ENCODE data around the gene FAM78A.

DNA sequence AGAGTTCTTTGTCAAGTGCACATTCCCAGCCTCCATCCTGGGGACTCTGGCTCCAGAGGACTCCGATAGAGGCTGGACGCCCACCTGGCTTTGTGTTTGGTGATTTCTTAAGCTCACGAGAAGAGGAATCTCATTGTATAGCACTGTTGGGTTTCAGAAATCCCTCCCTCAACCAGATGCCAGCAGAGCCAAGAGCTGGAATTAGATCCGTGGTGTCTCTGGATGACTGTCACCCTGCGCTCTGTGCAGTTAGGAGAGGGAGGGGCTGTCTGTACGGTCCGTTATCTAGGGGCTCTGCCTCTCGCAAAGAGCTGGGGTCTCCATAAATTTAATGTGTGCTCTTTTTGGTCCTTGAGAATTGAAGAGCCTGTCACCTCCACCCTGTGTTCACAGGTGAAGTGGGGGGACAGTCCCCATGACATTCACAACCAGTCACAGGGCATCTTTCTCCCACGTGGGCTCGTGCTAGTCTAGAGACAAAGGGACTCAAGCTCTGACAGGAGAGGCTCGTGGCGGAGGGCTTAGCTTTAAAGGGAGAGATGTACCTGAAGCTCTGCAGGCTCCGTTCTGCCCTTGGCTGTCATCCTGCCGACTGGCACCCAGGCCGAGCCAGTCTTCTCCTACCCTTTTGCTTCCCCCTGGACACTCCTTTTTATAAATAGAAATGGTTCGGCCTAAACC is 41.4 kb downstream of the FAM78A start:
- TF ChIP-seq, protein P1, sequence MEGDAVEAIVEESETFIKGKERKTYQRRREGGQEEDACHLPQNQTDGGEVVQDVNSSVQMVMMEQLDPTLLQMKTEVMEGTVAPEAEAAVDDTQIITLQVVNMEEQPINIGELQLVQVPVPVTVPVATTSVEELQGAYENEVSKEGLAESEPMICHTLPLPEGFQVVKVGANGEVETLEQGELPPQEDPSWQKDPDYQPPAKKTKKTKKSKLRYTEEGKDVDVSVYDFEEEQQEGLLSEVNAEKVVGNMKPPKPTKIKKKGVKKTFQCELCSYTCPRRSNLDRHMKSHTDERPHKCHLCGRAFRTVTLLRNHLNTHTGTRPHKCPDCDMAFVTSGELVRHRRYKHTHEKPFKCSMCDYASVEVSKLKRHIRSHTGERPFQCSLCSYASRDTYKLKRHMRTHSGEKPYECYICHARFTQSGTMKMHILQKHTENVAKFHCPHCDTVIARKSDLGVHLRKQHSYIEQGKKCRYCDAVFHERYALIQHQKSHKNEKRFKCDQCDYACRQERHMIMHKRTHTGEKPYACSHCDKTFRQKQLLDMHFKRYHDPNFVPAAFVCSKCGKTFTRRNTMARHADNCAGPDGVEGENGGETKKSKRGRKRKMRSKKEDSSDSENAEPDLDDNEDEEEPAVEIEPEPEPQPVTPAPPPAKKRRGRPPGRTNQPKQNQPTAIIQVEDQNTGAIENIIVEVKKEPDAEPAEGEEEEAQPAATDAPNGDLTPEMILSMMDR (IDR thresholded peaks at IDR 0.05; ENCODE audit: low read depth, low read length): no peak
- no peak for TF ChIP-seq EZH2phosphoT487 (IDR thresholded peaks at IDR 0.05; ENCODE audit: low read depth)

All from OCI-LY3 (cell line).